PFSK-1 (cell line): ENCODE results near the gene NOL4L.

Experiments
- POLR2AphosphoS5 ChIP-seq: IDR thresholded peaks from 2 replicates; pipeline ENCODE4 v1.6.1; 2012; ENCODE audit warnings: low read depth, mild to moderate bottlenecking, control low read depth, low read length, moderate library complexity
- SIN3A ChIP-seq: IDR thresholded peaks from 2 replicates; pipeline ENCODE4 v1.6.1; 2012; ENCODE audit warnings: mild to moderate bottlenecking, low read length, moderate library complexity, borderline replicate concordance; ENCODE audit not compliant: insufficient read depth
- TAF1 ChIP-seq: IDR thresholded peaks from 2 replicates; pipeline ENCODE4 v1.6.1; 2012; ENCODE audit warnings: low read length, control low read depth, borderline replicate concordance; ENCODE audit not compliant: insufficient read depth

DNA sequence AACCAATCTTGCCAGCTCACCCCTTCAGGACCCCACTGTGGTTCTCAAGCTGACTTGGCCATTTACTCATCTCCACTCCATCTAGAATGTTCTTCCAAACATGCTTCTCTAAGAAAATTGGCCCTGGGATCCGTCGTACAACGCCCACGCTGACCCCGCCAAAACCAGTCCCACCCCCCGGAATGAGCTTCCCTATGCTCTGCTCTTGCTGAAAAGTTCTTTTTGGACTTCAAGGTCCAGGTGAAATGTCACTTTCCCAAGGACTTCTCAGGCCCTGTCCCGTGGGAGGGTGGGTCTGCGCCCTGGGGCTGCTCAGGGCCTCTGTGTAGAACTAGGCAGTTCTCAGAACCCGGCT lies 9.9 kb downstream of the NOL4L start:
- TF ChIP-seq TAF1 (no peak), POLR2AphosphoS5 (no peak), SIN3A (no peak)
